Panc1 (cell line): ENCODE results near the gene FKRP. TPM values are rescaled to one million over a fixed set of nuclear protein-coding genes. Genes with fewer than 3 reads are reported as not detected.

Experiments
- ATAC-seq: fragments of 200-7000 bp; cut with Tn5 transposase; 2 replicates; pipeline ENCODE4 v1.9.1; 2020; ENCODE audit warnings: mild to moderate bottlenecking, moderate library complexity
- BruUV-seq: library from RNA; stranded (reverse); fragments of 400-500 nt; replicated peaks from 2 replicates; lab custom pipeline; 2021; lab: Mats Ljungman, UMichigan
- CTCF ChIA-PET: fragments of 300-600 bp; sonication (Branson Sonifier 250); formaldehyde crosslinking; loops from one replicate; lab custom pipeline; 2022; ENCODE audit warnings: antibody characterized with exemption; lab: Charles Lee
- POLR2A ChIA-PET: fragments of 300-600 bp; sonication (Branson Sonifier 250); formaldehyde crosslinking; loops from one replicate; lab custom pipeline; 2022; ENCODE audit warnings: antibody characterized with exemption; lab: Charles Lee
- DNase-seq: peaks from one replicate; pipeline ENCODE4 v3.0.0-alpha.2; 2010; ENCODE audit warnings: low read depth, low spot score
- H3K27ac ChIP-seq: 2 replicates; pipeline ENCODE4 v1.5.1; 2011; ENCODE audit warnings: mild to moderate bottlenecking, low read length, inconsistent platforms
- H3K27me3 ChIP-seq: fragments of 200-500 bp; sonication (Bioruptor generic); 2 replicates; pipeline ENCODE4 v1.6.0; 2014; ENCODE audit warnings: low read length, inconsistent platforms; ENCODE audit not compliant: control insufficient read depth, insufficient read depth
- H3K36me3 ChIP-seq: fragments of 200-500 bp; sonication (Bioruptor generic); 2 replicates; pipeline ENCODE4 v1.5.1; 2014; ENCODE audit warnings: inconsistent platforms, mild to moderate bottlenecking, low read length, moderate library complexity; ENCODE audit not compliant: control insufficient read depth, insufficient read depth
- H3K4me1 ChIP-seq: 2 replicates; pipeline ENCODE4 v1.5.1; 2011; ENCODE audit warnings: inconsistent platforms, mild to moderate bottlenecking, low read length, moderate library complexity; ENCODE audit not compliant: control insufficient read depth, insufficient read depth
- H3K4me3 ChIP-seq, 2 experiments: 2 replicates each; pipeline ENCODE4 v1.5.1; 2011 to 2012; ENCODE audit warnings: low read depth in 2 of 2, low read length in 2 of 2, mild to moderate bottlenecking in 2 of 2, inconsistent platforms in 1 of 2, moderate library complexity in 1 of 2
- H3K9me3 ChIP-seq: fragments of 200-500 bp; sonication (Bioruptor generic); 2 replicates; pipeline ENCODE4 v1.5.1; 2014; ENCODE audit warnings: low read depth, mild to moderate bottlenecking, inconsistent platforms, low read length, moderate library complexity; ENCODE audit not compliant: control insufficient read depth, insufficient read depth
- CTCF ChIP-seq: fragments of 450-650 bp; IDR thresholded peaks from 2 replicates; pipeline ENCODE4 v1.5.1; 2017; ENCODE audit warnings: mild to moderate bottlenecking
- POLR2AphosphoS5 ChIP-seq: IDR thresholded peaks from 2 replicates; pipeline ENCODE4 v1.6.1; 2012; ENCODE audit warnings: mild to moderate bottlenecking, low read depth, low read length, moderate library complexity
- SIN3A ChIP-seq: IDR thresholded peaks from 2 replicates; pipeline ENCODE4 v1.6.1; 2012; ENCODE audit warnings: low read depth, mild to moderate bottlenecking, low read length, moderate library complexity, borderline replicate concordance; ENCODE audit not compliant: insufficient read depth
- TCF7L2 ChIP-seq: IDR thresholded peaks from 2 replicates; pipeline ENCODE4 v1.6.1; 2011; ENCODE audit warnings: mild to moderate bottlenecking, low read depth, low read length, inconsistent platforms
- in situ Hi-C: cut with HindIII; loops from 2 replicates; pipeline ENCODE4 v1.10.0; 2016; ENCODE audit warnings: low sequenced_read_pairs, low pct_unique_long_range_greater_than_20kb
- intact Hi-C: fragments of 100-400 bp; cut with micrococcal nuclease; formaldehyde crosslinking; loops from one replicate; pipeline ENCODE4 v1.10.0; 2022; ENCODE audit not compliant: unreplicated experiment
- total RNA-seq: library from RNA; stranded (reverse); gene quantifications from one replicate; pipeline ENCODE4 v1.2.1, GENCODE V29; 2021; ENCODE audit not compliant: unreplicated experiment
- TF ChIP-seq, protein P1 (sequence below), 2 experiments: IDR thresholded peaks; 2 replicates each; pipeline ENCODE4 v1.6.1; 2011 to 2012; ENCODE audit warnings: low read depth in 2 of 2, control low read depth in 1 of 2, low read length in 1 of 2, mild to moderate bottlenecking in 1 of 2, moderate library complexity in 1 of 2; ENCODE audit not compliant: insufficient read depth in 1 of 2

The FKRP gene
- total RNA-seq, 1 experiment from 2014 or later, result 21.6 TPM

- CTCF ChIA-PET, result no interaction called here
- Histone ChIP-seq H3K36me3 (no peaks in the 10 kb centered on the region), H3K4me3 (no peak overlapping the region), H3K4me1 (no peaks in the 10 kb centered on the region), H3K9me3 (no peaks in the 10 kb centered on the region), H3K27ac (no peak overlapping the region), H3K27me3 (no peaks in the 10 kb centered on the region)
- ATAC-seq, result no peak
- TF ChIP-seq SIN3A (no peak), CTCF (no peak), TCF7L2 (no peak), POLR2AphosphoS5 (no peak)
- TF ChIP-seq, protein P1, sequence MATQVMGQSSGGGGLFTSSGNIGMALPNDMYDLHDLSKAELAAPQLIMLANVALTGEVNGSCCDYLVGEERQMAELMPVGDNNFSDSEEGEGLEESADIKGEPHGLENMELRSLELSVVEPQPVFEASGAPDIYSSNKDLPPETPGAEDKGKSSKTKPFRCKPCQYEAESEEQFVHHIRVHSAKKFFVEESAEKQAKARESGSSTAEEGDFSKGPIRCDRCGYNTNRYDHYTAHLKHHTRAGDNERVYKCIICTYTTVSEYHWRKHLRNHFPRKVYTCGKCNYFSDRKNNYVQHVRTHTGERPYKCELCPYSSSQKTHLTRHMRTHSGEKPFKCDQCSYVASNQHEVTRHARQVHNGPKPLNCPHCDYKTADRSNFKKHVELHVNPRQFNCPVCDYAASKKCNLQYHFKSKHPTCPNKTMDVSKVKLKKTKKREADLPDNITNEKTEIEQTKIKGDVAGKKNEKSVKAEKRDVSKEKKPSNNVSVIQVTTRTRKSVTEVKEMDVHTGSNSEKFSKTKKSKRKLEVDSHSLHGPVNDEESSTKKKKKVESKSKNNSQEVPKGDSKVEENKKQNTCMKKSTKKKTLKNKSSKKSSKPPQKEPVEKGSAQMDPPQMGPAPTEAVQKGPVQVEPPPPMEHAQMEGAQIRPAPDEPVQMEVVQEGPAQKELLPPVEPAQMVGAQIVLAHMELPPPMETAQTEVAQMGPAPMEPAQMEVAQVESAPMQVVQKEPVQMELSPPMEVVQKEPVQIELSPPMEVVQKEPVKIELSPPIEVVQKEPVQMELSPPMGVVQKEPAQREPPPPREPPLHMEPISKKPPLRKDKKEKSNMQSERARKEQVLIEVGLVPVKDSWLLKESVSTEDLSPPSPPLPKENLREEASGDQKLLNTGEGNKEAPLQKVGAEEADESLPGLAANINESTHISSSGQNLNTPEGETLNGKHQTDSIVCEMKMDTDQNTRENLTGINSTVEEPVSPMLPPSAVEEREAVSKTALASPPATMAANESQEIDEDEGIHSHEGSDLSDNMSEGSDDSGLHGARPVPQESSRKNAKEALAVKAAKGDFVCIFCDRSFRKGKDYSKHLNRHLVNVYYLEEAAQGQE (IDR thresholded peaks at IDR 0.05; ENCODE audit: insufficient read depth in 1 of 2, low read depth in 2 of 2, low read length in 1 of 2), result no peak
- POLR2A ChIA-PET, result no interaction called here
- no peak for DNase-seq
- intact Hi-C loops (no loop called here), in situ Hi-C loops (no loop called here)
- no TSS peak for BruUV-seq
Measured at GRCh38 chr19:46797881-46798280, 52.0 kb downstream of the FKRP start.

DNA sequence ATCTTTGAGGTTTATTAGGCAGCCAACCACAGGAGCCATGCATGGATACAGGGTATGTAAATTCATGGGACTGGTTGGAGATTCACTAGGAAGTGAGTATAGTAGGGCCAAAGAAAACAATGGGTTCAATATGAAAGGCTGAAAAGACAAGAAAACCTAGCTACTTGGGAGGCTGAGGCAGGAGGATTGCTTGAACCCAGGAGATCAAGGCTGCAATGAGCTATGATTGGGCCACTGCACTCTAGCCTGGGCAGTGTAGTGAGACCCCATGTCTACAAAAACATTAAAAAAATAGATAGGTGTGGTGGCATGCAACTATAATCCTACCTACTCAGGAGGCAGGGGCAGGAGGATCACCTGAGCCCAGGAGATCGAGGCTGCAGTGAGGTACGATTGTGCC, 52.9 kb downstream of the FKRP start:
- H3K36me3 ChIP-seq, result no peaks in the 10 kb centered on the region
- ChIA-PET POLR2A (no interaction called here), CTCF (interaction anchor here (0.6 kb wide), 1 partner anchor 31 kb away, joined by 3 read pairs; no protein-coding TSS in a partner anchor)
- intact Hi-C loops, result no loop called here
- no peak overlapping the region for H3K4me3 ChIP-seq
- H3K4me1 ChIP-seq, result no peaks in the 10 kb centered on the region
- H3K27me3 ChIP-seq, result no peaks in the 10 kb centered on the region
- ATAC-seq (no peak), DNase-seq (no peak)
- BruUV-seq, result no TSS peak
- H3K9me3 ChIP-seq, result no peaks in the 10 kb centered on the region
- in situ Hi-C loops, result no loop called here
- TF ChIP-seq SIN3A, result no peak
- TF ChIP-seq, protein P1 (IDR thresholded peaks at IDR 0.05; ENCODE audit: insufficient read depth in 1 of 2, low read depth in 2 of 2, low read length in 1 of 2), result no peak
- TF ChIP-seq TCF7L2, result no peak
- no peak overlapping the region for H3K27ac ChIP-seq
